K562 (cell line): ENCODE data around the gene ARID3C. TPM values are rescaled to one million over a fixed set of nuclear protein-coding genes. Genes with fewer than 3 reads are reported as not detected.

ENCODE experiments used
- ARID2 ChIP-seq: fragments of 450-650 bp; IDR thresholded peaks from 2 replicates; pipeline ENCODE4 v1.6.1; 2017; ENCODE audit warnings: antibody characterized with exemption, mild to moderate bottlenecking
- BCL6 ChIP-seq: fragments of 250-450 bp; sonication (Bioruptor Pico); IDR thresholded peaks from 2 replicates; pipeline ENCODE4 v1.4.0; 2020
- EGR1 ChIP-seq: fragments of 450-650 bp; conservative IDR thresholded peaks from 2 replicates; pipeline ENCODE4 v1.6.1; 2017; ENCODE audit warnings: mild to moderate bottlenecking
- EZH2 ChIP-seq: IDR thresholded peaks from 2 replicates; pipeline ENCODE4 v1.6.1; 2012; ENCODE audit warnings: low read depth, mild to moderate bottlenecking, inconsistent platforms, low read length, borderline replicate concordance
- HDAC8 ChIP-seq: fragments of 450-650 bp; IDR thresholded peaks from 2 replicates; pipeline ENCODE4 v1.6.1; 2016; ENCODE audit warnings: mild to moderate bottlenecking, missing genetic modification characterization, moderate library complexity, missing compliant biosample characterization
- HMGN3 ChIP-seq: IDR thresholded peaks from 2 replicates; pipeline ENCODE4 v1.6.1; 2011; ENCODE audit warnings: borderline replicate concordance, low read depth, mild to moderate bottlenecking, mixed read lengths, low read length; ENCODE audit not compliant: insufficient read length; ENCODE audit errors: extremely low read depth
- KLF6 ChIP-seq: fragments of 250-450 bp; sonication (Bioruptor Pico); IDR thresholded peaks from 2 replicates; pipeline ENCODE4 v1.4.0; 2020; ENCODE audit warnings: mild to moderate bottlenecking, moderate library complexity, borderline replicate concordance
- MEIS2 ChIP-seq: fragments of 450-650 bp; IDR thresholded peaks from 2 replicates; pipeline ENCODE4 v1.6.1; 2014; ENCODE audit warnings: mild to moderate bottlenecking; ENCODE audit not compliant: partially characterized antibody
- MNT ChIP-seq, 2 experiments: fragments of 450-650 bp; conservative IDR thresholded peaks; 2 replicates each; pipeline ENCODE4 v1.6.1; 2017; ENCODE audit warnings: mild to moderate bottlenecking in 2 of 2, moderate library complexity in 2 of 2
- NCOA1 ChIP-seq: fragments of 450-650 bp; IDR thresholded peaks from 2 replicates; pipeline ENCODE4 v1.6.1; 2016; ENCODE audit warnings: low read depth
- PML ChIP-seq: IDR thresholded peaks from 2 replicates; pipeline ENCODE4 v1.6.1; 2012; ENCODE audit warnings: low read length, inconsistent platforms
- POLR3A ChIP-seq: IDR thresholded peaks from 2 replicates; pipeline ENCODE4 v1.6.1; 2011; ENCODE audit warnings: borderline replicate concordance, mild to moderate bottlenecking, moderate library complexity; ENCODE audit not compliant: insufficient read length, insufficient read depth; ENCODE audit errors: extremely low read depth
- RBM17 ChIP-seq: fragments of 200-400 bp; formaldehyde crosslinking; IDR thresholded peaks from 2 replicates; pipeline ENCODE4 v1.6.1; 2017; ENCODE audit warnings: low read depth, mild to moderate bottlenecking, low read length, borderline replicate concordance
- RFX1 ChIP-seq: fragments of 450-650 bp; IDR thresholded peaks from 2 replicates; pipeline ENCODE4 v1.6.1; 2016; ENCODE audit warnings: mild to moderate bottlenecking, moderate library complexity
- SIN3A ChIP-seq, 2 experiments: fragments of 150-350 bp in 1 of 2; IDR thresholded peaks; 2 replicates each; pipeline ENCODE4 v1.6.1; 2011 to 2016; ENCODE audit warnings: borderline replicate concordance in 2 of 2, low read depth in 2 of 2, low read length in 2 of 2, mild to moderate bottlenecking in 2 of 2, moderate library complexity in 2 of 2; ENCODE audit not compliant: control insufficient read depth in 1 of 2
- SPI1 ChIP-seq: IDR thresholded peaks from 2 replicates; pipeline ENCODE4 v1.6.1; 2011; ENCODE audit warnings: low read depth, low read length, control low read depth, borderline replicate concordance
- WHSC1 ChIP-seq: IDR thresholded peaks from one replicate; pipeline ENCODE4 v1.6.1; 2012; ENCODE audit warnings: low read length, control low read depth, inconsistent platforms
- ZC3H4 ChIP-seq: sonication (generic); formaldehyde crosslinking; IDR thresholded peaks from 2 replicates; pipeline ENCODE4 v1.9.0; 2021; ENCODE audit warnings: missing genetic modification reagents, borderline replicate concordance
- ZNF584 ChIP-seq: fragments of 200-800 bp; sonication (Bioruptor generic); IDR thresholded peaks from 2 replicates; pipeline ENCODE4 v1.6.1; 2016; ENCODE audit warnings: low read depth, mild to moderate bottlenecking, missing genetic modification characterization, missing compliant biosample characterization
- ZSCAN32 ChIP-seq: fragments of 450-650 bp; formaldehyde crosslinking; IDR thresholded peaks from 2 replicates; pipeline ENCODE4 v1.4.0; 2020; ENCODE audit warnings: mild to moderate bottlenecking, moderate library complexity
- polyA plus RNA-seq, 8 experiments: library from polyadenylated mRNA; depleted of rRNA in 4 of 8; stranded (reverse) in 5 of 8; unstranded in 3 of 8; fragments of >200 nt; fragmentation: Nextera tagmentation in 2 of 8; fragmentation: Illumina TruSeq in 1 of 8; extraction: Ambion mirVana in 2 of 8; extraction: Trizol in 1 of 8; gene quantifications; 2 replicates each; pipeline versions ENCODE4 v1.2.1 to v1.2.3, GENCODE V29; 2011 to 2014; ENCODE audit warnings: inconsistent platforms in 1 of 8, missing spikeins in 1 of 8
- total RNA-seq, 7 experiments: library from RNA; depleted of rRNA in 6 of 7; stranded (reverse); fragments of >200 nt in 6 of 7; fragmentation: Illumina TruSeq in 2 of 7; extraction: Trizol in 2 of 7; gene quantifications; 2 replicates each; pipeline versions ENCODE4 v1.2.1 to v1.2.3, GENCODE V29; 2011 to 2021; ENCODE audit warnings: low replicate concordance in 1 of 7
- TF ChIP-seq, protein P1 (sequence below), 2 experiments: IDR thresholded peaks in 1 of 2; conservative IDR thresholded peaks in 1 of 2; 2 replicates each; pipeline ENCODE4 v1.6.1; 2016; ENCODE audit warnings: low read depth in 2 of 2, mild to moderate bottlenecking in 1 of 2, missing compliant biosample characterization in 1 of 2, missing genetic modification characterization in 1 of 2, moderate library complexity in 1 of 2
- TF ChIP-seq, protein P2 (sequence below): IDR thresholded peaks from 2 replicates; pipeline ENCODE4 v1.6.1; 2014; ENCODE audit warnings: antibody characterized with exemption

Gene ARID3C
- total and polyA plus RNA-seq, 9 of the 15 experiments (the other 6 are each of a cell fraction or from before 2014, with no cell fraction given) = not detected

DNA sequence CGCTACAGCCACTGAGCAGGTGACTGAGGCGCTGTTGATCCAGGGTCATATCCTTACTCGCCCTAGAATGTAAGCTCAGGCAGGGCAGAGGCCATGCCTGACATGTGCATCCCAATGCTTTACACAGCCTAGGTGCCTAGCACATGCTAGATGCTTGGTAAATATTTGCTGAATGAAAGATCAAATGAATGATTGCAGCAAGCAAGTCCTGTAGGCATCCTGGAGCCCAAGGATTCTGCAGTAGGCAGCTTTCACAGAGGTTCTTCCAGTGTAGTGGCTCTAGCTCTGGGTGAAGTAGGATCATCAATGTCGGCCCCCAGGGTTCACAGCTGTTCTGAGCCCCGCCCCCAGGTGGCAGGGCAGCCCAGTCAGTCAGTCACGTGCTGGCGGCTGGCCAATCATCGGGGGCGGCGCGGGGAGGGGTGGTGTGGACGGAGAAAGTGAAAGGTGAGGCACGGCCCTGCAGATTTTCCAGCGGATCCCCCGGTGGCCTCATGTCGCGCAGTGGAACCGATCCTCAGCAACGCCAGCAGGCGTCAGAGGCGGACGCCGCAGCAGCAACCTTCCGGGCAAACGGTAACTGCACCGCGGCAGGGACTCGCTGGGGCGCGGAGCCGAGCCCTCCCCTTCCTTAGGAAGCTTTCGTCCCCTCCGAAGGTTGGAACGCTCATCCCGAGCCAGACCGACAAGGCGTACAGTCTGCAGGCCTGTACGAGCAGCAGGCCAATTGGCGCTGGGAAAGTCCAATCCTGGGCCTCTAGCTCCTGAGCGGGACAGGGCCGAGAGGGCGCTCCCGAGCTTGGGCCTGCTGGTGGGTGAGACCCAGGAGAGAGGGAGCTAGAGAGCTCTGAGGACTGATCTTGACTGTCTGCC lies 17.6 kb upstream of the ARID3C start, which contains the start of gene GALT (continued):
- no peak for TF ChIP-seq POLR3A
- TF ChIP-seq WHSC1 = no peak
- no peak for TF ChIP-seq BCL6 (CRISPR knock-in tag)
- TF ChIP-seq KLF6 (CRISPR knock-in tag) = no peak
- TF ChIP-seq ZSCAN32 (CRISPR knock-in tag) = no peak
- TF ChIP-seq RBM17 = no peak
- no peak for TF ChIP-seq NCOA1
- TF ChIP-seq HDAC8 (tag) = no peak
- TF ChIP-seq MEIS2 = peak; percentile 39
- TF ChIP-seq ZC3H4 (CRISPR knock-in tag) = no peak
- TF ChIP-seq RFX1 = no peak
- TF ChIP-seq SIN3A (IDR thresholded peaks at IDR 0.05; ENCODE audit: borderline replicate concordance in 2 of 2, control insufficient read depth in 1 of 2, low read depth in 2 of 2, low read length in 2 of 2) = peak; percentile 42 to 86; a peak in 2 of 4 replicates
- peak; percentile 60 for TF ChIP-seq HMGN3
- TF ChIP-seq EGR1 = peak; percentile 55
- no peak for TF ChIP-seq ARID2
- no peak for TF ChIP-seq EZH2
- no peak for TF ChIP-seq SPI1
- TF ChIP-seq, protein P1, sequence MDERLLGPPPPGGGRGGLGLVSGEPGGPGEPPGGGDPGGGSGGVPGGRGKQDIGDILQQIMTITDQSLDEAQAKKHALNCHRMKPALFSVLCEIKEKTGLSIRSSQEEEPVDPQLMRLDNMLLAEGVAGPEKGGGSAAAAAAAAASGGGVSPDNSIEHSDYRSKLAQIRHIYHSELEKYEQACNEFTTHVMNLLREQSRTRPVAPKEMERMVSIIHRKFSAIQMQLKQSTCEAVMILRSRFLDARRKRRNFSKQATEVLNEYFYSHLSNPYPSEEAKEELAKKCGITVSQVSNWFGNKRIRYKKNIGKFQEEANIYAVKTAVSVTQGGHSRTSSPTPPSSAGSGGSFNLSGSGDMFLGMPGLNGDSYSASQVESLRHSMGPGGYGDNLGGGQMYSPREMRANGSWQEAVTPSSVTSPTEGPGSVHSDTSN (CRISPR knock-in tag; IDR thresholded peaks at IDR 0.05; ENCODE audit: low read depth) = no peak
- TF ChIP-seq, protein P1 (tag; conservative IDR thresholded peaks at IDR 0.05; ENCODE audit: low read depth) = no peak
- no peak for TF ChIP-seq PML
- TF ChIP-seq, protein P2, sequence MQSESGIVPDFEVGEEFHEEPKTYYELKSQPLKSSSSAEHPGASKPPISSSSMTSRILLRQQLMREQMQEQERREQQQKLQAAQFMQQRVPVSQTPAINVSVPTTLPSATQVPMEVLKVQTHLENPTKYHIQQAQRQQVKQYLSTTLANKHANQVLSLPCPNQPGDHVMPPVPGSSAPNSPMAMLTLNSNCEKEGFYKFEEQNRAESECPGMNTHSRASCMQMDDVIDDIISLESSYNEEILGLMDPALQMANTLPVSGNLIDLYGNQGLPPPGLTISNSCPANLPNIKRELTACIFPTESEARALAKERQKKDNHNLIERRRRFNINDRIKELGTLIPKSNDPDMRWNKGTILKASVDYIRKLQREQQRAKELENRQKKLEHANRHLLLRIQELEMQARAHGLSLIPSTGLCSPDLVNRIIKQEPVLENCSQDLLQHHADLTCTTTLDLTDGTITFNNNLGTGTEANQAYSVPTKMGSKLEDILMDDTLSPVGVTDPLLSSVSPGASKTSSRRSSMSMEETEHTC = 0 out of 2 replicates have a peak, but pooled peaks have one; percentile 13
- TF ChIP-seq ZNF584 = no peak
- peak; percentile 68 to 69; a peak in 3 of 4 replicates for TF ChIP-seq MNT (conservative IDR thresholded peaks at IDR 0.05)
